Measurements from ENCODE around the gene LDHB.

- no peak for TF ChIP-seq CTCF (IDR thresholded peaks at IDR 0.05; ENCODE audit: low read depth, low read length)
- no peak for TF ChIP-seq EZH2phosphoT487 (IDR thresholded peaks at IDR 0.05; ENCODE audit: low read depth)
These were observed 4.6 kb upstream of the LDHB start for GRCh38 chr12:21662122-21662792.
